HG03175 (cell line): ENCODE data around the gene ODAD4.

ENCODE experiments used
- ATAC-seq: cut with Tn5 transposase; IDR thresholded peaks from one replicate; pipeline ENCODE4 v1.9.1; 2021; ENCODE audit warnings: mild to moderate bottlenecking, moderate library complexity; ENCODE audit not compliant: unreplicated experiment

The ODAD4 gene

DNA sequence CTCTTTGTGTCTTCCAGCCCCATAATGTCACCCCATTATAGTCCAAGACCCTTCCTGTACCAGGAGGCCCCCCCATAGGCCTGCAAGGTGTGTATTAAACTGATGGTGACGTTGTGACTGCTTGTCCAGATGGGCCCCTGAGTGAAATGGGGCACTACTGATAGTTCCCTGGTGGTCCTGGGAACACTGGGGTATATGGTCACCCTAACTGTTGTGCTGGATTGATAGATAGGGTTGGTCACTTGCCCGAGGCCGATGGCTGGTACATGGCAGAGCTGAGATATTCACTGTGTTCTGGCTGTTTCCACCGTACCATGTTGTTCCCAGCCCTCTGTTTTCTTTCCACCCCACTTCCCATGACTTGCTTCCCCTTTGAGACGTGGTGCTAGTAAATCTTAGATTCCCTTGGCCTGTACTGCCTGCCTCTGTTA is 40.5 kb downstream of the ODAD4 start:
- ATAC-seq = no peak

DNA sequence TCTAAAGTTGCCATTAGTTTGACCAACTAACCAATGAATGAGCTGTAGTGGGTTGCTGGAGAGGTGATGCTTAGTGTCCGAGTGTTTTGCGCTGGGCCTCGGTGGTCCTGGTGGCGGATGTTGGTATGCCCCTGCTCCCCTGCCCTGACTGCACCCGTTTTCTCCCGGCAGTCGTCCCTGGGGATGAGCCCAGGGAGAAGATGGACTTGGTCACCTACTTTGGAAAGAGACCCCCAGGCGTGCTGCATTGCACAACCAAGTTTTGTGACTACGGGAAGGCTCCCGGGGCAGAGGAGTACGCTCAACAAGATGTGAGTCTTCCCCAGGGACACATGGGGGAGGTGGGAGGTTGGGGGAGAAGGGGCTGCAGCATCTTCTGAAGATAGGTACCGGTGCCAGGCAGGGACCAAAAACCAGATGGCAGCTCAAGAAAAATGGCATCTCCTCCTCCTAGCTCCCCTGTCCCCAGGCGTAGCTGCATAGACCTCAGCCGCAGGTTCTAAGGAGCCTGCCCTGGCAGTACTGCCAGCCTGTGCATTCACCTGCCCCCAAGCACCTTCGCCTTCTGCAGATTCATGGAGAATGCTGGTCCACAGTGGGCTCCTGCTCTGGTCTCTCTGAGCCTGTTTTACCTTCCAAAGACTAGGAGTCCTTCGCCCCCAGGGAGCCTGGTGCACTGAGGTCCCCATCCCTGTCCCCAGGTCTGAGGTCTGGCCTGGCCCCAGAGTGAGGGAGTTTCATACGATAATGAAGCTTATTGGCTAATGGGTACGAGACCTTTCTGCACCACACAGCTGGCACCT is 41.5 kb downstream of the ODAD4 start:
- ATAC-seq = no peak

DNA sequence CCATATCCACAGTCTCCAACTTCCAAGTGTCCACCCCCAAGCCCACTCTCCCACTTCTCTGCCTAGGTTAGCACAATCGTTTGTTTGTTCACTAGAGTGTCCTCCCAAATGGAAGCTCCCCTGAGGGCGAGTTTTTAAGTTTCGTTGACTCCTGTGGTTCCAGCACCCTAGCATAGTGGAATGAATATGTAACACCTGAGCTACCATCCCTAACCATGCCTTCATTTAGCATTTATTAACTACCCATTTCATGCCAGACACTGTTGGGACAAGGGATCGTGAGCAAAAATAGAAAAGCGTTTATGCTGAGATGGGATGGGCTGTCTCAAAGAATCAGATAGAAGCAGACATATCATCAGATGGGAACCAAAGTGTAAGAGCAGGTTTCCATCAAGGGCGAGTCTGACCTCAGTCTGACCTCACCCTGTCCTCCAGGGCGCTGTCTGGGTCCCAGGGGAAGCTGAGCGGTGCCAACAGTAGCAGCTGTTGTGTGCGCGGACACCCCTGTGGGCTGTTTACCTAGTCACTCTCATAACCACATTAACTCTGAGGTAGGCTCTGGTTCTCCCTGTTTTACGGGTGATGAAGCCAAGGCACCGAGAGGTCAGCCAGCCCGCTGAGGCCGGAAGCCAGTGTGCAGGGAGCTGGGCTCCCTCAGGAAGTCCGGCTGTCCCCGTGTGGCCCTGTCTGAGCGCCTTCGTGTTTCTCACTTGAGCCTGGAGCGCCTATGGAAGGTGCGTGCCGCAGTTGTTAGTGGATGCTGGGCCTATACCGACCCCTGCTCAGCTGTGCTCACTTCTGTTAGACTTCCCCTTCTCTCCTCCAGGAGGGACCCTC is 42.4 kb downstream of the ODAD4 start:
- ATAC-seq = no peak

DNA sequence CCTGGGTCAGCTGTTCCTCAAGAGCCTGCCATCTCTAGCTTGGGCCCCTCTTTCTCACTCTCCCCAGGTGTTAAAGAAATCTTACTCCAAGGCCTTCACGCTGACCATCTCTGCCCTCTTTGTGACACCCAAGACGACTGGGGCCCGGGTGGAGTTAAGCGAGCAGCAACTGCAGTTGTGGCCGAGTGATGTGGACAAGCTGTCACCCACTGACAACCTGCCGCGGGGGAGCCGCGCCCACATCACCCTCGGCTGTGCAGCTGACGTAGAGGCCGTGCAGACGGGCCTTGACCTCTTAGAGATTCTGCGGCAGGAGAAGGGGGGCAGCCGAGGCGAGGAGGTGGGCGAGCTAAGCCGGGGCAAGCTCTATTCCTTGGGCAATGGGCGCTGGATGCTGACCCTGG is 43.0 kb downstream of the ODAD4 start:
- ATAC-seq = no peak

DNA sequence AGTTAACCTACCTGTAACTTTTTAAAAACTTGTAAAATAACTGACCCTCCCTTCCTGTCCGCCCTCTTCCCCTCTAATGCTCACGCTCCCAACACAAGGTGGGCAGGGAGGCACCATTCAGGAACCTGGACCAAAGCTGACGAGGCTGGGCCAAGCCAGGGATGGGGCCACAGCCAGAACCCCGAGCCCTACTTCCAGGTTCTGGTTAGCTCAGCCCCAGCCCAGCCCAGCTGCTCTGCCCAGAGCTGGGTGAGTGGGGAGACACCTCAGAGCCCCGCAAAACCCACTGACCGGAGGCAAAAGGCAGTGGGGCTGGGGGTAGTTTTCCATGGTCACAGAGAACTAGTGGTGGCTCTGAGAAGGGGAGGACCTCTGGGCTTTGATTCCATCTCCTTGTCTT is 43.6 kb downstream of the ODAD4 start:
- no peak for ATAC-seq

DNA sequence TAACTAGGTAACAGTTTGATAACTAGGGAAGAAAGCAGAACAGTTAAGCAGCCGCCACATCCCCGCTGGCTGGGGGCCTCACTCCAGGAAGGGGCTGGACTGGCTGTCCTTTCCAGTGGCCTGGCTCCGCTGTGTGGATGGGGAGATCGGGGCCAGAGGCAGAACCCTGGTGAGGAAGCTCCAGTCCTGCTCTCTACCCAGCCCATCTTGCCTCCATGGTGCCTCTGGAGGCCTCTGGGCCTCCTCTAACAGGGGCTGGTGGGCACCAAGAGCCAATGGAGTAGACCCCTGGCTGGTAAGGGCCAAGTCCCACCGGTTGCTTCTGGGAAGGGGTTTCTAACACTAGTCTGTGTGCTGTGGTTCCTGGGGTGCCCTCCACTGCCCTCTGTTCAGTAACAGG is 44.2 kb downstream of the ODAD4 start:
- no peak for ATAC-seq

DNA sequence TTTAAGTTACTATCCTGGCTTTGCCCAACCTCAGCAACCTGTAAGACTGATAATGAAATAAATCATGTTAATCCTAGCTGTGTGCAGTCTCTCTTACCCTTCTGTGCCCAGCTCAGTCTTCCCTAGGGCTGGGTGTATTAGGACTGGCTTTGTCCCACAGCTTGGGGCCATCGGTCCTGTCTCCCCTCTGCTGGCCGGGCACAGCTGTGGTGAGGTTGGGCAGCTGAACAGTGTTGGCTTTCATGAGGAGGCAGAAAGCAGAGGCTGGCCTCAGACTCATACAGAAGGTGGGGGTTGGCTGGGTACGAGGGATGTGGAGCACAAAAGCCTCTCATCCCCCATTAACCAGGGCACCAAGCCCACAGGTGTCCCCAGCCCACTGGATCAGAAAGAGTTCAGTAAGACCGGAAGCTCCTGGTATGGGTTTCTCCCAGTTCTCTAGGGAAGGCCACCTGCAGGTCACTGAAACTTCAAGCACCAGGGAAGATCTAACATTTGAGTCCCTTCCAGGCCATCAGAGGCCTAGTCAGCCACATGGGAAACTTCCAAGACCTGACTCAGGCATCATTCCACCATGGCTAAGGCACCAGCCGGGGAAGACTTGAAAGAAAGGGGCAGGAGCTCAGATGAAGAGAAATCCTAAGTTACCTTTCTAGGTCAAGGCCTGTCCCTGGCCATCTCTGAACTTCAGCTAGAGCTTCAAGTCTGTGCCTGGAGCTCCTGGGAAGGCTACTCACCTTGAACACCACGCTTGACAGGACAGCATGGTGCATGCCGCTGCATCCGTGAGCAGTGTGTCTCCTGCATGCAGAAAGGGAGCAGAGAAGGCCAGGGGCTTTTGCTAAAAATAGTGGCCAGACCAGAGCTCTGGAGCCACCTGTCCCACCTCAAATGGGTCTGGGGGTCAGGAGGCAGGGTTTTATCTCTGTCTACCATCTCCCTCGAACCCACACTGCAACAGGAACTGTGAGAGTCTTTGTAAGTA is 45.0 kb downstream of the ODAD4 start:
- ATAC-seq = no peak

DNA sequence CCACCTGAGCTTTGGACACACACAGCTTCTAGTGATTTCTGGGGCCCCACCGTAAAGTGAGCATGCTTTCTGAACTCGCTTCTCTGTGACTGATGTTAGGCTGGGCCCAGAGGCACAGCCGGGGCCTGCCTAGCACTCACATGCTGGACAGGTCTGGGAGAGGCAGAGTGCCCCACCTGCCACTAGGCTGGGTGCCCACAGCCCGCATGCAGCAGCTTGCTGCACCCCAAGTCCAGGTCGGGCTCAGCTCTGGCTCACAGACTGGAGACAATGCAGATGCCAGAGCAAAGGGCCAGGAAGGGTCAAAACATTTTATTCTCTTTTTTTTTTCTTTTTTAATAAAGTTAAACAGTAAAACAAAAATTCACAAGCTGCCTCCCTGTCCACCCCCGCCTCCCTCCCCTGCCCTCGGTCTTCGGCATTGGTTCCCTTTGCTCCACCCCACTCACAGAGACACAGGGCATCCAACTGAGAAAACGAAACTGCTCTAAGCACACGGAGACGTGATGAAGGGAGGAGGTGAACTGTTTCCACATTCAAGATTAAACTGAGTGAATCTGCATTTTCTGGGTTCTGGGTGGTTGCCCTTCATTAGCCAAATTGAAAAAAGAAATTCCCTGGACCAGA is 45.8 kb downstream of the ODAD4 start:
- no peak for ATAC-seq

DNA sequence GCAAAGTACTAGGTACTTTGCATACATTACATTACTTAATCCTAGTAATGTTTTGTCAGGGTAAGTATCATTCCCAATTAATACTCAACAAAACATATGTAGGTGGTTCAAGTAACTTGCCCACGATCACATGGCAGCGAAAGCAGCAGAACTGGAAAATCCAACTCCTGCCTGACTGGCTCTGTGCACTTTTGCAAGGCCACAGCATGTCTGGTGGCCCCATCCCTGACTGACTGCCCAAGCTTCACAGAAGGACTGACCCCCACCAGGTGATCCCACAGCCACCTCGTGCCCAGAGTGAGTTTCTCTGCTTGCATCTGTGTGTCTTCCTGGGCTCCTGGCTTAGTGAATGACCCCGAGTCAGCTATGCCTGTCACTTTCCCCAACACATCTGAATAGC is 47.6 kb downstream of the ODAD4 start:
- ATAC-seq = no peak

DNA sequence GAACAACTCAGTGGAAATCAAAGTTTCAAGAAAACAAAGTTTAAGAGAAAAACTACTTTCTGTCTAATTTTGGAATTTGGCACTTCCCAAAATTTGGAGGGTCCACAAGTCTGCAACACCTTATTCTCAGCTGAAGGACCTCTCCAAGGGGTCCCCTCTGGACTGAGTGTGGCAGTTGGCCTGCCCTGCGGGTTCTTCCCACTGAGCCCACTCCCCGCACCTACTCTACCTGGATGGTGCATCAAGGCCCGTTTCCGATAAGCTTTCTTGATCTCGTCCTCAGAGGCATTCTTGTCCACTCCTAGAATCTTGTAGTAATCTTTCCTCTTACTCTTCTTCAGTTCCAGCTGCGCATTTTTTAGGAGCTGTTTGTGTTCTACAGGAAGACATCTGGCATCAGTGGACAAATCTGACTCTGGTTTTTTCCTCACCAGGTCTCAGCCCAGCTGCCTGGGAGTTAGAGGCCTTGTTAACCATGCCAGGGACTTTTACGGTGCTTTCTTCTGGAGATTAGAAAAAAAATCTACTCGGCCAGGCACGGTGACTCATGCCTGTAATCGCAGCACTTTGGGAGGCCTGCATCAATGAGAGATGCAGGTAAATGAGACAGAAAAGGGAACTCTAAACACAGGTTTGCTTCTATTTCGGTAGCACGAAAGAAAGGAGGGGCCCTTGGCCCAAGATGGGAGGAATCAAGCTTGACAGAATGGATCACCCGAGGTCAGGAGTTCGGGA is 51.8 kb downstream of the ODAD4 start:
- no peak for ATAC-seq

DNA sequence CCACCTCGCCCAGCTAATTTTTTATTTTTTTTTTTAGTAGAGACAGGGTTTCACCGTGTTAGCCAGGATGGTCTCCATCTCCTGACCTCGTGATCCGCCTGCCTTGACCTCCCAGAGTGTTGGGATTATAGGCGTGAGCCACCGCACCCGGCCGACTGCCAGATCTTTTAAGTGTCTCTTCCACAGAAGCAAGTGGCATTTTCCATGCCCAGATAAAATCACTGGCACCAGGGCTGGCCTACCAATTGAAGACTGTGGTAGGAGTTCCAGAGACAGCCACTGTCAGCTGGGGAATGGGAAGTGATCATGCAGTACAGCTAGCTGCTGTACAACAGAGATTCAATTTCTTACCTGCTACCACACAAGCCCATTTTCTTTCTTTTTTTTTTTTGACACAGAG is 54.0 kb downstream of the ODAD4 start:
- no peak for ATAC-seq

DNA sequence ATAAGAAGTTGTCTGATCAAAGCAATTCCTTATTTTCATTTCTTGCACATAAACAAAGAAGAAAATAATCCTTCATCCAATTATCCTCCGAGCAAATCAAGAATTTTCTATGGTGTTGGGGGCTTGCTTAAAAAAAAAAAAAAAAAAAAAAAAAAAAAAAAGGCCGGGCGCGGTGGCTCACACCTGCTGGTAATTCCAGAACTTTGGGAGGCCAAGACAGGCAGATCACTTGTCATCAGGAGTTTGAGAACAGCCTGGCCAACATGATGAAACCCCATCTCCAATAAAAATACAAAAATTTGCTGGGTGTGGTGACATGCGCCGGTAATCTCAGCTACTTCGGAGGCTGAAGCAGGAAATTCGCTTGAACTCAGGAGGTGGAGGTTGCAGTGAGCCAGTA is 55.5 kb downstream of the ODAD4 start:
- ATAC-seq = no peak

DNA sequence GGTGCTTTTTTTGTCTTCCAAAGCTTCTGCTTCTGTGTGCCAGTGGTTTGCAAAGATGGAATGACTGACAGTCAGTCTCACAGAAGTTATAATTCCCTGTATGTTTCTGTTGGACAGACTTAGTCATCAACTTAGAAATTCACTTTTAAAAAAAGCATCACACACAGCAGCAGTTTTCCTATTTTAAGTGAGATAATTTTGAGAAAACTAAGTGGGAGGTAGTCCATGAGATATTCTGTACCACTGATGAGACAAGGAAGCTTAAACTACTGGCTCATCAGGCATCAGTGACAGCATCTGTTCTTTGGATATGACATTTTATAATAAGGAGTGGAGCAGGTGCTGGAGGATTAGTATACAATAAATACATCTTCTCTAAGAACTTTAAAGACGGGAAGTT is 56.2 kb downstream of the ODAD4 start:
- ATAC-seq = no peak

DNA sequence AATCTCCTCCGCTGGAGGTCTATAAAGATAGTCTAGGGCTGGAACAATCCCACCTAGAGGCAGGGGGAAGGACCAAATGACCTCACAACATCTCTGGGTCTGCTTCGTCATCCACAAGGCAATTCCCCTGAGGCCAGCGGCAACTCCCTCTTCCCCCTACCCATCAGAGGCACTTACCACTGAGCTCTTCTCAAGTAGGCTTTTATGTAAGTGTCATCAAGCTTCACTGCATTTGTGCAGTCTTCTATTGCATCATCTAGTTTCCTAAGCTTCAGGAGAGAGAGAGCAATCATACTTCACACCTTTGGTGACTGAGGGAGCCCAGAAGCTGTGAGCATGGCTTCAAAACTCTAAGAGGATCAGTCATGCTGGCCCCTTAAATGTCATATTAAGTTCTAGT is 57.2 kb downstream of the ODAD4 start:
- ATAC-seq = no peak

DNA sequence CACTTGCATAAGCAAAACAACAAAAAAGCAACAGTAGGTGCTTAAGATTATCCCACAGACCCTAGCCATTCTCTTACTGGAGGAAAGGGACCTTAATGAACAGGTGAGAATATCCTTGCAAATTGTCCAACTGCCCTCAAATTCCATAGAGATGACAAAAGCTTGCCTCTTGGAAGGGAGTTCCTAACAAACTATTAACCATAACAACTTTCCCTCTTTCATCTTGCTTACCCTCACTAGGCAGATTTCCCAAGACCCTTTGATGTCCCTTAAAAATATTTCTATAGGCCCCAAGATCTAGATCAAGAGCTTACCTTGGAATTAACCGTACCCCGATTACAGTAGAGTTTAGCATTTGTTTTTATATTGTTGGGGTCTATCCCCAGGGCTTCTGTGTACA is 58.0 kb downstream of the ODAD4 start:
- ATAC-seq = no peak

DNA sequence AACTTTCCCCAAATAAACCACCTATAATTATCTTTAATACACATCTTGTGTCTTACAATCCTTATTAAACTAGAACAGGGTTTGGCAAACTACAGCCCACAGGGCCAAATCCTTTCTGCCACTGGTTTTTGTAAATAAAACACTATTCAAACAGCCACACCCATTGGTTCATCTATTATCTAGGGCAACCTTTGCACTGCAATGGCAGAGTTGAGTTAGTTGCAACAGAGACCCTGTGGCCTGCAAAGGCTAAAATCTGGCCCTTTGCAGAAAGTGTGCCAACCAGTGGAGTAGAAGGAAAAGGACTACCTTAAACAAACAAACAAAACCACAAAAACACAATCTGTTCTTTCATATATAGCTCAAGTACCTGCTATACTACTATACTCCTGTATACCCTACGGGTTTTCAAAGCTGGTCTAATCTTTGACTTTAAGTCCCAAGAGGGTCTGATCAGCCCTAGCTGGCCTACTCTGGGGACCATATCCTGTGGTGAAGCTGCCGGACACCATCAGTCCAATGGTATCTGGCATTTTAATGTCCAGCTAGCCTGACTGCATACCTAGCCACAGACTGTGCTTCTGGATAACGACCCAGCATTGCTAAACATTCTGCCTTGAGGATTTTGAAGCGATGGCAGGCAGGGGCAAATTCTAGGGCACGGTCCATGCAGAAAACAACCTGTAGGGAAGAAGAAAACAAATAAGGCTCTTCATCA is 59.4 kb downstream of the ODAD4 start:
- ATAC-seq = no peak

DNA sequence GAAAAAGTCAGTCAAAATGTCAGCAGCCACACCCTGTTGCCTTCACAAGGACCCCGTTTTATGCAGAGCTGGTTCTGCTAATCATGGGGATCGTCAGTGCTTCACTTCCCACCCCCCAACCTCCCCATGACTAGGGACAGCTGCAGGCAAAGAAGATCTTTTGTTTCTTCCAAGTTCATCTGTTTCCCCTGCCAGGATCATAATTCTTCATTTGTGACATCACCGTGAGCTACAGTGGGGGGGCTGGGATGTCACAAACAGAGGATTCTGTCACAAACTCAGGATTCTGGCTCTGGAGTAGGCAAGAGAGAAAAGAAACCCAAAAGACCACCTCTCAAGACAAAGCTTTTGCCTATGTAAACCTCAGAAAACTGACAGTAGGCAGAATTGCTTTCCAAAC is 62.2 kb downstream of the ODAD4 start:
- no peak for ATAC-seq

DNA sequence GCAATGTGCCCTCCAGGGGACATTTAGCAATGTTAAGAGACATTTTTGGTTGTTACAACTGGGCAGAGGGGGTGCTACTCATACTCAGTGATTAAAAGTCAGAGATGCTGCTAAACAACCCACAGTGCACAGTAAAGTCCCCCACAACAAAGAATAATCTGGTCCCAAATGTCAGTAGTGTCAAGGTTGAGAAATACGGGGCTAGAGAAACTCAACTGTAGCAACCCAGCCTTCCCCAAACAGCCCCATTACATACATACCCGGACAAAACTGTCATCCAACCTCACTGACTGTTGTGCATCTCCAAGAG is 66.4 kb downstream of the ODAD4 start:
- ATAC-seq = no peak

DNA sequence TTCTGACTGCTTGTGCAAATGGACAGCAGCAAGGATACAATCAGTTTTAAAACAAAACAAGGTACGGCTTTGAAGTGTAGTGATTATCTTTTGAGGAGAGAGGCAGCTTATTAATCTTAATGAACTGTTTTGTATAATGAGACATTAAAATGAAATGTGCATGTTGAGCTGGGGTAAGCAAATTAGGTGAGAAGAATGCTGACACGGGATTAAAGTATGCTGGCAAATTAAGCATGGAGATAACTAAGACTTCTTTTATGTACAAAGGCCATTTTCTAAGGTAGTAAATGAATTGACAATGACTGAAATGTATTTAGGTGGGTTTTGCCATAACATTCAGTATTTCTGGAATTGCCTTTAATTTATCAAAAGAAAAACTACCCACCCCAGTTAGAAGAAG is 68.1 kb downstream of the ODAD4 start:
- no peak for ATAC-seq
